Measurements from ENCODE around the gene TUBGCP2. TPM values are rescaled to one million over a fixed set of nuclear protein-coding genes. Genes with fewer than 3 reads are reported as not detected.
A peak's percentile ranks its signal among the peaks of the same experiment; 100 is the strongest.

Gene TUBGCP2
- total RNA-seq, 2 experiments from 2014 or later, result 43.3 to 50.2 TPM

DNA sequence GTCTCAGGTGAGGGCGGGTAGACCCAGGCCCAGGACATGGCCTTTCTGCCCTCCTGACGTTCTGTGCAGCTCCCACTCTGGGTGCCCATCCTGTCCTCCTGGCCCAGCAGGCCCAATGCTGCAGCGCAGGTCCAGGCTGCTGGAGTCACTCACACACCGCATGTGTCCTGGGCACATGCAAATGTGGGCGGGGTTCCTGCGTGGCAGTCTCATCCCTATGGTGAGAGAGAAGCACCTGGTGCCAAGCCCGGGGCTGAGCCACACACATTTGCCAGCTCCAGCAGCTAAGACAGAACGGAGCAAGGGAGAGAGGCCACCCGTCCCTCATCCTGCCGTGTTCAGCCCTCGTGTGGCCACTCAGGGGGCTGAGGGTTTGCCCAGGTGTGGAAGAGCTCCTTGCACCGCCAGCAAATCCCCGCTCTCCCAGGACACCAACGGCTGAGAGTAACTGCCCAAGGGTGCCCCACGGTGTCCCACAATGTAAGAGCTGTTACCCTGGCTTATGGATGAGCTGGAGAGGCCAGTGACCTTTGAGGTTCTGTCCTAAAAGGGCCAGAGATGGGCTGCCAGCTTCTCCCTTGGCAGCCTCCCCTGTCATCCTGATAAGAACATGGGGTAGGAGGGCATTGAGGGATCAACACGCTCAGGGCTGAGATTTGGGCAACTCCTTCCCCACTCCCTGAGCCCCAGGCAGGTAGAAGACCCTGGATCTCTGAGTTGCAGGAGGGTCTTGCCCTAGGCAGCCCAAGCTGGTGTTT is 44.7 kb upstream of the TUBGCP2 start:
- intact Hi-C loops (cut with DNase I, micrococcal nuclease), result no loop called here
- Mint-ChIP-seq H3K4me3 (no peak overlapping the region), H3K27ac (no peak overlapping the region), H3K36me3 (ENCODE audit: low read depth) (peaks cover 5% of the 10 kb centered on the region), H3K4me1 (peaks cover 9% of the 10 kb centered on the region), H3K9me3 (ENCODE audit: low read depth) (no peaks in the 10 kb centered on the region), H3K27me3 (peaks cover 3% of the 10 kb centered on the region)
- no peak for DNase-seq
- ChIA-PET POLR2A (interaction anchor here (0.9 kb wide), 1 partner anchor 8 kb away, joined by 3 read pairs; no protein-coding TSS in a partner anchor), CTCF (interaction anchor here (0.7 to 1.4 kb wide), 2 partner anchors 9 to 24 kb away, joined by 3 read pairs; no protein-coding TSS in a partner anchor)
- ATAC-seq, result no peak

DNA sequence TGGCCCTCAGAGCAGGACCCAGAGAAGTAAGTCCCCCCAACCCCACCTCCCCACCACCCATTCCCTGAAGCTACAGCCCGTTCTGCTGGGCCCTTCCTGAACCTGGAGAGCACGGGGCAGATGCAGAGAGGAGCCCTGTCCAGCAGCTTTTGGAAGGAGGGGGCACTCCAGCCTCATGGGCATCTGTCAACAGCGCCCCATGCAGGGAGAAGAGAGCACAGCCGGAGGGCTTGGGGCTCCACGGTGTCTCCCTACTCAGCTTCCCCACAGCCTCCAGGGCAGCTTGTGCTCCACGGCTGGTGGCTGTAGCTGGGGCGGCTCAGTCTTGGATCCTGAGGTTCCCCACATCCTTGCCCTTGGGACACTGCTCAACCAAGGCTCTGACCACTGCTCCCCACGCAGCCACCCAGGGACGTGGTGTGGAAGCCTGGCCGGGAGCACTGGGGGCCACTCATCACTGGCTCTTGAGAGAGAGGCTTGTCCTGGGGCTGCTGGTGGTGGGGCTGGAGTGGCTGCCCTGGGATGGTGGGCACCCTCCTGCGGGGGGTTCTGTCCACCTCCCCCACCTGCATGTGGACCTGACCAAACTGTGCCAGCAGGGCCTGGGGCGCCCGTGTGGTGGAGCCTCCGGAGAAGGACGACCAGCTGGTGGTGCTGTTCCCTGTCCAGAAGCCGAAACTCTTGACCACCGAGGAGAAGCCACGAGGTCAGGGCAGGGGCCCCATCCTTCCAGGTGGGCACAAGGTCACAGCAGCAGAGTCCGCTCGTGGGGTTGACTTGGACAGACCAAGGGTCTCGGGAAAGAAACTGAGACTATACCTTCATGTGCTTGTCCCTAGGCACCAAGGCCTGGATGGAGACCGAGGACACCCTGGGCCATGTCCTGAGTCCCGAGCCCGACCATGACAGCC is 43.0 kb upstream of the TUBGCP2 start:
- POLR2A ChIA-PET, result no interaction called here
- no peak for DNase-seq
- Mint-ChIP-seq H3K4me3 (no peak overlapping the region), H3K27me3 (peaks cover 4% of the 10 kb centered on the region), H3K9me3 (ENCODE audit: low read depth) (no peaks in the 10 kb centered on the region), H3K27ac (no peak overlapping the region), H3K36me3 (ENCODE audit: low read depth) (peaks cover 5% of the 10 kb centered on the region), H3K4me1 (peaks cover 9% of the 10 kb centered on the region)
- peak; percentile 14 for ATAC-seq
- CTCF ChIA-PET, result no interaction called here
- intact Hi-C loops (cut with DNase I, micrococcal nuclease), result no loop called here

DNA sequence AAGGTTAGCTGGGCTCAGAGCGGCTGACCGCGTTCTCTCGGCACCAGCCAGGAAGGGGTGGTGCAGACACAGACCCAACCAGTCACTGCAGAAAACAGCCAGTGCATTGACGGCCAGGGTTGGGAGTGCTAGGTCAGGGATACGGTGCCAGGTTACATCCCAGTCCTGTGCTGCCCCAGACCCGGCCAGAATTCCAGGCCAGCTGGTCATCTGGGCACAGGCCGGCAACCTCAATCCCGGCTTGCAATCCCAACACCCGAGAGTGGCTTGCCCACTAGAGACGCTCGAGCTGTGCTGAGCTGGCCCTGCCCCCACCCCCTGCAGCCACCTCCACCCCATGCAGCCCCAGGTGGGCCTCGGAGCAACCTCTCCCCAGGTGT is 42.3 kb upstream of the TUBGCP2 start:
- H3K4me1 Mint-ChIP-seq, result peaks cover 5% of the 10 kb centered on the region
- DNase-seq (no peak), ATAC-seq (no peak)
- no peak overlapping the region for H3K4me3 Mint-ChIP-seq
- no peak overlapping the region for H3K27ac Mint-ChIP-seq
- peaks cover under 1% of the 10 kb centered on the region for H3K36me3 Mint-ChIP-seq (ENCODE audit: low read depth)
- peaks cover 8% of the 10 kb centered on the region for H3K27me3 Mint-ChIP-seq
- ChIA-PET POLR2A (no interaction called here), CTCF (no interaction called here)
- no peaks in the 10 kb centered on the region for H3K9me3 Mint-ChIP-seq (ENCODE audit: low read depth)
- intact Hi-C loops (cut with DNase I, micrococcal nuclease), result no loop called here

DNA sequence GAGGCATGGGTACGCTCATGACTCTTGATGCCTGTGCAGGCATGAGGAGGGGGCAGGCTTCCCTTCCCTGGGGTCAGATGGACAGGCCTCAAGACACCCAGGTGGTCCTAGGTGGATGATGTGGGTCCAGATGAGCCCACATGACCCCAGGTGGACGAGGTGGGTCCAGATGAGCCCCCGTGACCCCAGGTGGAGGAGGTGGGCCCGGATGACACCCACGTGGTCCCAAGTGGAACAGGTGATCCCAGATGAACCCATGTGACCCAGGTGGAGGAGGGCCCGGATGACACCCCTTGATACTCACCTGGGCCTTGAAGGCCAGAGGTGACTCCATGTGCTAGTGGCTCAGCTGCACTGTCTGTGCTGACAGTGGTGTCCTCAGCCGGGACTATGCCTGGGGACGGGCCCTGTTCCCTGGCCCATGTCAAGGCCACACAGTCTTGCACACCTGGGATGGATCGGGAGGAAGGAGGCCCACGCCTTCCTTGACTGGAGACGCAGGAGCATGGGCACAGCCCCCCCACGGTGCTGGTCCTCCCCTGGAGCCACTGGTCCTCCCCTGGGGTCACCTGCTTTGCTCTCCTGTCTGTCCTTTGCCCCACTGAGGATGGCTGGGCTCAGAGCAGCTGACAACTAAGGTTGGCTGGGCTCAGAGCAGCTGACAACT is 41.7 kb upstream of the TUBGCP2 start:
- Mint-ChIP-seq H3K36me3 (ENCODE audit: low read depth) (no peaks in the 10 kb centered on the region), H3K27ac (no peak overlapping the region), H3K27me3 (peaks cover 13% of the 10 kb centered on the region), H3K4me3 (no peak overlapping the region), H3K4me1 (peaks cover 5% of the 10 kb centered on the region), H3K9me3 (ENCODE audit: low read depth) (no peaks in the 10 kb centered on the region)
- DNase-seq, result no peak
- CTCF ChIA-PET, result no interaction called here
- ATAC-seq, result no peak
- intact Hi-C loops (cut with DNase I, micrococcal nuclease), result no loop called here
- POLR2A ChIA-PET, result no interaction called here

DNA sequence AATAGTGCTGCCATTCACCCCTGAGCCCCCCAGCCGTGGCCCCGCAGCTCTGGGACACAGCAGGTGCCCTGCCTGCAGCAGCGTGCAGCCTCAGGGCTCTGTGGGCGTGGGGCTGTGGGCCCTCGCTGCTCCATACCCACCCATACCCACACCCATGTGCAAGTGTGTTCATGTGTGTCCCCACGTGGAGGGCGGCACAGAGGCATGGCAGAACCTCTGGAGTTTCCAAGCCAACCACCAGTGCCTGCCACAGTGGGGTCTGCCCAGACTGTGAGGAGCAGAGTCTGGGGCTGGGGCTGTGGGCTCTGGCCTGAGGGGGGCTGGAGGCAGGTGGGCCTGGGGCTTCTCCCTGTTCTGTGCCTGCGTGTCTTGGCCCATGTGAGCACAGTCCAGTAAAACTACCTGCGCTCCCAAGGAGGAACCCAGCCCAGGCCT is 40.9 kb upstream of the TUBGCP2 start:
- ATAC-seq (no peak), DNase-seq (no peak)
- Mint-ChIP-seq H3K27ac (no peak overlapping the region), H3K36me3 (ENCODE audit: low read depth) (no peaks in the 10 kb centered on the region), H3K27me3 (peaks cover 14% of the 10 kb centered on the region), H3K9me3 (ENCODE audit: low read depth) (no peaks in the 10 kb centered on the region), H3K4me1 (peaks cover 5% of the 10 kb centered on the region), H3K4me3 (no peak overlapping the region)
- intact Hi-C loops (cut with DNase I, micrococcal nuclease), result no loop called here
- ChIA-PET CTCF (no interaction called here), POLR2A (no interaction called here)

DNA sequence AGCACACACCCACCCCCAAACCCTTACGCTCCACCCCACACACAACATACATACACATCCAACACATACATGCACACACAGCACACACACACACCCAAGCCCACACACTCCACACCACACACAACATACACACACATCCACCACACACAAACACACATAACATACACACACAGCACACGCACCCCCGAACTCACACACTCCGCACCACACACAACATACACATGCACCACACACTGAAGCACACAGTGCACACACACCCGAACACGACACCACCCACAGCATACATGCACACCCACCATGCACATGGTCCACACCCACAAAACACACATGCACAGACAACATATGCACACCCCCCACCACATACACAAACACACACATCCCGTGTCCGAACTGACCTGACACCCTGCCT is 40.5 kb upstream of the TUBGCP2 start:
- Mint-ChIP-seq H3K27ac (no peak overlapping the region), H3K4me3 (no peak overlapping the region), H3K9me3 (ENCODE audit: low read depth) (no peaks in the 10 kb centered on the region), H3K36me3 (ENCODE audit: low read depth) (no peaks in the 10 kb centered on the region), H3K4me1 (peaks cover 5% of the 10 kb centered on the region), H3K27me3 (peaks cover 18% of the 10 kb centered on the region)
- intact Hi-C loops (cut with DNase I, micrococcal nuclease), result no loop called here
- CTCF ChIA-PET, result no interaction called here
- ATAC-seq (no peak), DNase-seq (no peak)
- POLR2A ChIA-PET, result no interaction called here

DNA sequence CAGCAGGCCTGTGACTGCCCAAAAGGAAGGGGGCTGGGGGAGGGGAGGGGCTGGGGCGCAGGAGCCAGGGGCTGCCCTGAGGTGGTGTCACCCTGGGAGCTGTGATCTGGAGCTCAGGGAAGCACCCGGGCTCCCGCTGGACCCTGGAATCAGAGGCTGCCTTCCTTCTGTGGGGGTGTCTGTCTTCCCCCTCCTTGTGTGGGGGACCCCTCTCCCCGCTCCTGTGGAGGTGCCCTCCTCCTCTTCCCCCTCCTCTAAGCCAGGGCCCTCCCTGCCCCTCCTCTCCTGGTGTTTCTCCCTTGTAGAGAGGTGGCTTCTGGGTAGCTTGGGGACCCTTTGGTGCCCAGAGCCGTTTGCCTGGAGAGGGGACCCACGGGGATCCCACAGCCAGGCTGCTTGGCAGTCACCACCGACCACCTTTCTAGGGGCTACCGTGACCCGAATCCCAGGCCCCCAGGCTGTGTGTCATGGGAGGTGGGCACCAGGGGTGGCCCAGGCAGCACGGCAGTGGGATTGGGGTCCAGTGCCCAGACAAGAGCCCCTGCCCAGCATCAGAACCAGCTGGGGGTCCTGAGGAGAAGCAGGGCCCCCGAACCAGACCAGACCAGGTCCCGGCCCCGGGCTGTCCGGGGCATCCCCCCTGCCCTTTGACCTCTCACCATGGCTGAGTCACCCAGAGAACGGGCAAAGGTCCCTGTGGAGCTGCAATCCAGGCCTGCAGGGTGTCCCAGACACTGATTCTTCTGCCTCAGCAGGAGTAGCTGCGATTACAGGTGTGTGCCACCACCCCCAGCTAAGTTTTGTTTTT is 39.2 kb upstream of the TUBGCP2 start:
- intact Hi-C loops (cut with DNase I, micrococcal nuclease), result no loop called here
- ATAC-seq, result peak; percentile 14
- Mint-ChIP-seq H3K4me1 (peaks cover 7% of the 10 kb centered on the region), H3K27me3 (peaks cover 25% of the 10 kb centered on the region), H3K9me3 (ENCODE audit: low read depth) (no peaks in the 10 kb centered on the region), H3K27ac (no peak overlapping the region), H3K4me3 (no peak overlapping the region), H3K36me3 (ENCODE audit: low read depth) (no peaks in the 10 kb centered on the region)
- CTCF ChIA-PET, result interaction anchor here (0.6 to 2.3 kb wide), 2 partner anchors 18 to 615 kb away, joined by 3 to 9 read pairs; no protein-coding TSS in a partner anchor
- POLR2A ChIA-PET, result no interaction called here
- DNase-seq, result no peak

DNA sequence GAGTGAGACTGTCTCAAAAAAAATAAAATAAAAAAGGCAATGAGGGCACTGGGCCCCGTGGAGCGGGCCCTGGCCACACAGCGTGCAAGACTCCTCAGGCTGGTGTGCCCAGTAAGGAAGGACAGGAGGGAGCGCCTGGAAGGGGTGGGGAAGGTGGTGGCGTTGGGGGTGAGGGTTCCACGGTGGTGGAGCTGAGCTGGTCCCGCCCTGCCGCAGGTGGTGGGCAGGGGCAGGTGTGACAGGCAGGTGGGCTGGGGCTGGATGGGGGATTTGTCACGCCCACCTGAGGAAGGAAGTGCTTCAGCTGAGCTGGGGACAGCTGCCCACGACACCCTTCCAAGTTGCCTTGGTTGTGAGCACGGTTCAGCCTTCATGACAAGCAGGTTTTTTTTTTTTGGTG is 37.7 kb upstream of the TUBGCP2 start:
- intact Hi-C loops (cut with DNase I, micrococcal nuclease), result no loop called here
- Mint-ChIP-seq H3K4me3 (no peak overlapping the region), H3K4me1 (peaks cover 7% of the 10 kb centered on the region), H3K27me3 (peaks cover 26% of the 10 kb centered on the region), H3K9me3 (ENCODE audit: low read depth) (no peaks in the 10 kb centered on the region), H3K27ac (no peak overlapping the region), H3K36me3 (ENCODE audit: low read depth) (no peaks in the 10 kb centered on the region)
- POLR2A ChIA-PET, result no interaction called here
- DNase-seq (no peak), ATAC-seq (no peak)
- CTCF ChIA-PET, result no interaction called here

DNA sequence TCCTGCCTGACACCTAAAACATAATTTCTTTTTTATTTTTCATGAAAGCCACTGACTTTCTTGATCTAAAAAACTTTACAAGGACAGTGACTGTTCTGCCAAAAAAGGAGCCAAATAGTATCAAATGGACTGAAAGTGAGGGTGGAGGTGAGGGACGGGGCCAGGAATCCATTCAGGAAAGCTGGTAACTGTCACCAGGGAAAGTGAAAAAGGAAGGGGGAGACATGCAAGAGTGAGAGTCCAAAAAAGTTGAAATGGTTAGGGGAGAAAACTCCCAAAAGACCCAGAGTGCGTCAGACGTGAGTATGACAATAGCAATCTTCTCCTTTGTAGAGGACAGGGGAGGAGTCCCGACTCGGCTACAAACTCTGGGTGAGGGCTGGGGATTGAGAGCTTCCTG is 35.6 kb upstream of the TUBGCP2 start:
- ATAC-seq, result no peak

DNA sequence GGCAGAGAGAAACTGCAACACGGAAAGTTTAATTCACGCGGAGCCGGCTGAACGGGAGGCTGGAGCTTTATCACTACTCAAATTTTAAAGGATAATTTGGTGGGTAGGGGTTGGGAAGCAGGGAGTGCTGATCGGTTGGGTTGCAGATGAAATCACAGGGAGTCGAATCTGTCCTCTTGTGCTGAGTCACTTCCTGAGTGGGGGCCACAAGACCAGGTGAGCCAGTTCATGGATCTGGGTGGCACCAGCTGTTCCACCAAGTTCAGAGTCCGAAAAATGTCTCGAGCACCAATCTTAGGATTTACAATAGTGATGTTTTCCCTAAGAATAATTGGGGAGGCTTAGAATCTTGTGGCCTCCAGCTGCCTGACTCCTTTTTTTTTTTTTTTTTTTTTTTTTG is 34.9 kb upstream of the TUBGCP2 start:
- ChIA-PET CTCF (interaction anchor here (0.6 to 0.9 kb wide), 2 partner anchors 14 to 817 kb away, joined by 3 to 4 read pairs; no protein-coding TSS in a partner anchor), POLR2A (no interaction called here)
- Mint-ChIP-seq H3K36me3 (ENCODE audit: low read depth) (no peaks in the 10 kb centered on the region), H3K4me1 (peaks cover 2% of the 10 kb centered on the region), H3K27me3 (peaks cover 23% of the 10 kb centered on the region), H3K9me3 (ENCODE audit: low read depth) (no peaks in the 10 kb centered on the region), H3K4me3 (no peak overlapping the region), H3K27ac (no peak overlapping the region)
- intact Hi-C loops (cut with DNase I, micrococcal nuclease), result no loop called here
- ATAC-seq (no peak), DNase-seq (no peak)

More for the DNA sequence above, 35.6 kb upstream of the TUBGCP2 start:
- Mint-ChIP-seq H3K9me3 (ENCODE audit: low read depth) (no peaks in the 10 kb centered on the region), H3K27ac (no peak overlapping the region), H3K36me3 (ENCODE audit: low read depth) (no peaks in the 10 kb centered on the region), H3K4me3 (no peak overlapping the region), H3K4me1 (peaks cover 6% of the 10 kb centered on the region), H3K27me3 (peaks cover 25% of the 10 kb centered on the region)
- ChIA-PET POLR2A (no interaction called here), CTCF (interaction anchor here (0.9 to 1.1 kb wide), 2 partner anchors 9 to 15 kb away, joined by 3 read pairs; no protein-coding TSS in a partner anchor)
- DNase-seq, result no peak
- intact Hi-C loops (cut with DNase I, micrococcal nuclease), result no loop called here

DNA sequence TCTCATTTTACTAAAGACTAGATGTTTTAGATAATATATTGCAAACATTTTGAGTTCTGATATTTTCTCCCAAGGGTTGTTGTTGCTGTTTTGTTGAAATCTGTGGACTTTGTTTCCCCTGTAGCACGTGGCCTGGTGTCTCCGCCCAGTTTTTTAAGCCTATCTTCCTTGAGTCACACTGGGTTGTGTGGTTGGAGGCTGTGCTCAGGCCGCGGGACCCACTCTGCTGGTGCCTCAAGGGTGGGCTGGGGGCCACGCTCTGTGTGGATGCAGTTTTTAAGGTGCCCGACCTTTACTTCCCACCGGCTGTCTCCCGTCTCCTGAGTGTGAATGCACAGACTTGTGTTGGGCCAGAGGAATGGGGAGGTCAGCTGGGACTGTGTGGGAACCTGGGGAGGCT is 34.3 kb upstream of the TUBGCP2 start:
- H3K4me1 Mint-ChIP-seq, result peaks cover 2% of the 10 kb centered on the region
- DNase-seq, result no peak
- POLR2A ChIA-PET, result no interaction called here
- H3K27me3 Mint-ChIP-seq, result peaks cover 23% of the 10 kb centered on the region
- CTCF ChIA-PET, result interaction anchor here (0.5 to 0.6 kb wide), 2 partner anchors 177 to 817 kb away, joined by 3 to 4 read pairs; no protein-coding TSS in a partner anchor
- no peaks in the 10 kb centered on the region for H3K36me3 Mint-ChIP-seq (ENCODE audit: low read depth)
- H3K9me3 Mint-ChIP-seq (ENCODE audit: low read depth), result no peaks in the 10 kb centered on the region
- no peak overlapping the region for H3K27ac Mint-ChIP-seq
- no peak for ATAC-seq
- no peak overlapping the region for H3K4me3 Mint-ChIP-seq
- intact Hi-C loops (cut with DNase I, micrococcal nuclease), result no loop called here
